Stimulated activated CD8-positive, alpha-beta memory T cell treated with anti-CD3 and anti-CD28 coated beads, Interleukin-4, amount 100 ng/mL, for 24 hours (primary cell): ENCODE results near the gene PKD1.

Experiments used
- DNase-seq: peaks from one replicate; pipeline ENCODE4 v3.0.0-alpha.2; 2020; ENCODE audit warnings: low read depth

Gene PKD1

DNA sequence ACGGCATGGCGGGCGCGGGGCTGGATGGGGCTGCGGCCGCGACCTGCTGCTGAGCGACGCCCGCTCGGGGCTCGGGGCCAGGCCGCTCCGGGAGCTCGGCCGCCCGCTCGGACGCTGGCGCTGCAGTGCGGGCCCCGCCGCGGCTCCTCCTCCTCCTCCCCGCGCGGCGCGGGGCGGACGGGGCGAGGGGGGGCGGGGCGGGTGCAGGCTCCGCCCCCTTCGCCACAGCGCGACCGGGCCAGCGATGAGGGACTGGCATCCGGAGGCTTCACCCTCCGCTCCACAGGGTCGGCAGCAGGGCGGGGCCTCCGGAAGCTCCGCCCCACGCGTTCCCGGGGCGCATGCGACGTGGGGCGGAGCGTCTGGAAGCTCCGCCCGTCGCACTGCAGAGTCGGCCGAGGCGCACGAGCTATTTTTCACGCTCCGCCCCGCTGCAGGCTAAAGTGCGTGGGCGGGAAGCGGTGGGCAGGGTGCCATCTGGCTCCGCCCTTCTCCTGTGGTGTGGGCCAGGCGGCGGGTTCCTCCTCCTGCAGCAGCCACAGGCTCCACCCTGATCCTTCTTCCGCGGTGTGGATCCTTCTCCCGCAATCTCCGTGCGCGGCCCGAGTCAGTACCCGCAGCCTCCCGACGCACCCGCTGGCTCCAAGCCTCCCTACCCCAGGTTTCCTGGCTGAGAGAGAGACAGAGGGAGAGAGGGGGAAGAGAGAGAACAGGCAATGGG lies at the start of gene PKD1:
TSS of gene PKD1 (minus strand) at position 129 of the 721 bp plus-strand sequence. CDS start 209 bp downstream, outside the sequence.
- DNase-seq, result peak; percentile 97

DNA sequence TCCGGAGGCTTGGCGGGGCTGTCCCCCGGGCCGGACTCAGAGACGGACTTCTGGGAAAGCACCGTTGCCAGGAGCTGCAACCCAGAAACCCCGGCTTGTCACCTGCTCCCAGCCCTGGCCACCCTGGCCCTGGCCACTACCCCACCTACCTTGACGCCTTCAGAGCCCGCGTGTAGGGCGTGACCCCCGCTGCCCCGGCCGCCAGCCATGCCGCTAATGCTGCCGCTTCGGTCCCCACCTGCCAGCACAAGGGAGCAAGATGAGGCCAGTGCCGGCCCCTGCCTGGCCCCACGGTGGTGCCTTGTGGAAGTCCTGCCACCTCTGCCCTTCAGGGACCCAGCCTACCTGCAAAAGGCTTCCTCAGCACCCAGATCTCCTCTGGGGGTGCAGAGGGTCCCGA lies 49.3 kb upstream of the PKD1 start:
- no peak for DNase-seq

DNA sequence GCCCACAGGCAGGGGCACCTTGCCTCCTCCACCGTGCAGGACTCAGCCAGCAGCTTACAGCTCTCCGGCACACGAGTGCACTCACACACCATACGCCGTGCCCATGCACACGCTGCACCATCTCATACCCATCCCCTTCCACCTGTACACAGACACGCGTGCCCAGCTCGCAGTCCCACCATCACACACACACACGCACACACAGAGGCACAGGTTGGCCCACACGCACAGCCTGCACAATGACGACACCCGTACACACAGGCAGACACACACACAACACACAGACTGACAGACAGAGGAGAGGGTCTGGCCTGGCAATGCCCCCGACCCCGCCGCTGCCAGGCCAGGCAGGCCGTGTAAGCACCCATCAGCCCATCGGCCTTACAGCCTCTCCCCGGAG lies 48.6 kb upstream of the PKD1 start:
- no peak for DNase-seq

DNA sequence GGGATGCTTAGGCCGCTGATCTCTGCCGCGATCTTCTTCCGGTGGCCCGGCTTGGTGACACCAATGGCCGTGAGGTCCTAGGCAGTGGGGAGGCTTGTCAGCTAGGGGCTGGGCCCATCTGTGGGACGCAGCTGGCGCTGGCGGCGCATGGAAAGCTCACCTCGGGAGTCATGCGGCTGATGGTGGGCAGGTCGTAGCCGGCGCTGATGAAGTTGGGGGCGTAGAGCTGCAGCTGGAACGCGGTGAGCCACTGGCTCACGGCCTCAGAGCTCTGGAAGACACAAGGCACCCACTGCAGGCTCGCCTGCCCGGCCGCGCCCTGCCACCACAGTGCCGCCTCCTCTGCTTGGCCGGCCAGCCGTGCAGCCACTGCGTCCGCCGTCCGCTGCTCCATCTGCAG lies 48.0 kb upstream of the PKD1 start:
- no peak for DNase-seq

DNA sequence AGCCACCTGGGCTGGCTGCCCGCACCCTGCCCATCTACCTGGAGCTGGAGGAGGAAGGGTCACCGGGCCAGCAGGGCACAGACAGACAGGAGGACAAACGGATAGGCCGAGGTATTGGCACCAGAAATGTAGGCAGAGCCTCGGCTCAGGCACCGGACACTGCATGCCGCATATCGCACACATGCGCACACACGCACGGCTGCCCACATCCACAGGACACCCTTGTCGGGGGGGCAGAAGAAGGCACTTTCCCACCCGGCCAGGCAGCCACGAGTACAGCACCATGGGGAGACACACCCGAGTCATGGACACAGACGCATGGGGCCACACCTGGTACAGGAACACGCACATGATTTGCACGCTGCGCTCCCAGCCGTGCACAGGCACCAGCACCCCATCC lies 46.3 kb upstream of the PKD1 start:
- no peak for DNase-seq

DNA sequence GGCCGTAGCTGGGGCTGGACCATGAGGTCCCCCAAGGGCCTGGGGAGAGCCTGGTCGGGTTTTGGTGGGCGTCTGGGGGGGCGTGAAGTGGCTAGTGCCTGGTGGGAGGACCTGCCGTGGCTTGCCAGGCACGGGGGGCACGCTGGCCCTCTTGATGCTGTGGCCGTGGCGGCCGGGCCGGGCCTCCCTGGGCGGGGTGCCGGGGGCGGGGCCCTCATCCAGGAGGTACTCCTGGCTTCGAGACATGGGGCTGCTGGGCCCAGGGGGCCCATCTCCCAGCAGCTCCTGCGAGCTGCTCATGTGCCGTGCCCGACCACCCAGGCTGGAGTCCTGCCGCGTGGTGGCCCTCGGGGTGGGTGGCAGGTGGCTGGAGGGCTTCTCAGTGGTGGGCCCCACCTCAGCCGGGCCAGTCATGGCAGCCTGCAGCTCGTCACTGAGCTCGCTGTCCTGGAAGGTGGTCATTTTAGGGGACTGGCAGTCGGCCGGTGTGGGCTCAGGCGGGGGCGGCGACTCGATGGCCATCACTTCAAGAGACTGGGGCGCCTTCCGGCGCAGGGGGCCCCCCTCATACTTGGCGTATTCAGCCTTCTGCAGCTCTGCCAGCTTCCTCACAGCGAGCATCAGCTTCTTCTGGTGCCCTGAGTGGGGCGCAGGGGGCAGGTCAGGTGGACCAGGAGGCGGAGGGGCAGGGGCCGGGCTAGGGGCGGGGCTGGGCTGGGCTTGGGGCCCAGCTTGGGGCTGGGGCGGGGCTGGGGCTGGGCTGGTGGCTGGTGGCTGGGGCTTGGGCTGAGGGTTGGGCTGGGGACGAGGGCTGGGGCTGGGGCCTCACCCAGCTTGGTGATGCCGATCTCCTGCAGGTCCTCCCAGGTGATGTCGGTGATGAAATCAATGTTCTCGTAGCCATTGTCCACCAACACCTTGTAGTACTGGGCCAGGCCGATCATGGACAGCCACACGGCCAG lies 45.5 kb upstream of the PKD1 start:
- no peak for DNase-seq

DNA sequence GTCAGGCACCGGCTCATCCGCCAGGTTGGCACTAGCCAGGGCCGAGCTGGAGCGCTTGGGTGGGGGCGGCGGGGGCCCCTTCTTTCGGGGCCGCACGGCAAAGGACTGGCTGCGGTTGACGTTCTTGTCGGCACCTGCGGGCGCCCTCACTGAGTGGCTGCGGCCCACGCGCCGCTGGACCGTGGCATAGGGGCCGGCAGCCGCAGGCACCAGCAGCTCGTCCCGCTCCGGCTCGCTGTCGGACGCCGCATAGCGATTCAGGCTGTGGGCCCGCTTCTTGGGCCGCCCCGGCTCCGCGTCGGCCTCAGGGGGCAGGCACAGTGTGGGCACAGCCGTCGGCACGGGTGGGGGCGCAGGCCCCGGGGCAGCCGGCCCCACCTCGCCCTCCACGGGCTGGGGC lies 44.8 kb upstream of the PKD1 start:
- DNase-seq, result no peak

DNA sequence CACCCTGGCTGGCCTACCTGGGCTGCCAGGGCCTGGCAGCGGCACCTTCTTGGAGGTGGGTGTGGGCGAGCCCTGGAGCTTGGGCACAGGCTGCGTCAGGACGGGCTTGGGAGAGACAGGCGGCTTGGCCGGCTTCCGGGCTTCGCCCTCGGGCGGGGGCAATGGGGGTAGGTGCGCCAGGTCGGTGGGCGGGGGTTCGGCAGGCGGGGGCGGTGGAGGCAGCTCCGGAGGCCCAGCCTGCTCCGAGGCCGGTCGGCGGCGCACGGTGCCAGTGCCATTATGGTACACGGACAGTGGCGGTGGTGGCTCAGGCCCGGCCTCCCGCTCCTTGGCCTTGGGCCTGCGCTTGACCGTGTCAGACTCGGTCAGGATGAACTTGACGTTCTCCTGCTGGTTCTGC lies 43.9 kb upstream of the PKD1 start:
- DNase-seq, result no peak

DNA sequence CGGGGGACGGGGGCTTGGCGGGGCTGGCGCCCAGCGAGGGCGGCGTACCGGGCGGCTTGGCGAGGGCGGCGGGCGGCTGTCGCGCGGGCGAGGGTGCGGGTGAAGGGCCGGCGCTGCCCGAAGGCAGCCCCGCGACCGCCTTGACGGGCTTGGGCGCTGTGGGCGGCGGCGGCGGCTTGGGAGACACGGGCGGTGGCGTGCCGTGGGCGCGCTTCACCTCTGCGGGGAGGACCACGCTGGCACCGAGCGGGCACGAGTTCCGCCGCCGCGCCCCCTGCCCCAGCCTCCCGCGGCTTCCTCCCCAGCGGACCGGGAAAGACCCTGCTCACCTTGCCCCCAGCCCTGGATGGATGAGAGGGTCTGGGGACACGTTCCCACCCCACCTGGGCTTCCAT lies 43.4 kb upstream of the PKD1 start:
- DNase-seq, result no peak

DNA sequence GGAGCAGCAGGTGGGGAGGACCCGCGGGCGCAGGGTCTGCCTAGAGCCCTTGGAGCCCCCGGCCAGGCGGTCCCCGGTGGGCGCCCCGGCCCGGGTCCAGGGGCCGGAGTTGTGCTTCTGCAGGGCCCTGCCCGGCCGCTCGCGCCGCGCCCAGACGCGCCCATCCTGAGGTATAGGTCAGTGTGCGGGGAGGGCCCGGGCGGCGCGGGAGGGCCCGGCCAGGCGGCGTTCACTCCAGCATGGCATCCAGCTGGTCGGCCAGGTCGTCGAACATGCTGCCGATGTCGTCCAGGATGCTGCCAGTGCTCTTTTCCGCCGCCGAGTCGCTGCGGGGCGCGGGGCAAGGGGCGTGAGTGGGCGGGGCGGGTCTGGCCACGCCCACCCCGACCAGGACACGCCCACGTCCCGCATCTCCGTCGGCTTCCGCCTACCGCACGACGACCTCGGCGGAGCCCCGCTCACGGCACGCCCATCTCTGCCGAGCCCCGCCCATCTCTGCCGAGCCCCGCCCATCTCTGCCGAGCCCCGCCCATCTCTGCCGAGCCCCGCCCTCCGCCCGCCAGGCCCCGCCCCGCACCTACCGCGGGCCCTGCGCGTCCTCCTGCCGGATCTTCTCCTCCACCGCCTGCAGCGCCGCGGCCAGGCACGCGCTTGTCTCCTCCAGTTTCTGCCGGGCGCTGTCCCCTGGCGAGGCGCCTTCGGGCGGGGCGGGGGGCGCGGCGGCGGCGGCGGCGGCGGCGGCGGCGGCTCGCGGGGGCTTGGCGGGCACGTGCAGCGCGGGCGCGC lies 42.8 kb upstream of the PKD1 start:
- no peak for DNase-seq

DNA sequence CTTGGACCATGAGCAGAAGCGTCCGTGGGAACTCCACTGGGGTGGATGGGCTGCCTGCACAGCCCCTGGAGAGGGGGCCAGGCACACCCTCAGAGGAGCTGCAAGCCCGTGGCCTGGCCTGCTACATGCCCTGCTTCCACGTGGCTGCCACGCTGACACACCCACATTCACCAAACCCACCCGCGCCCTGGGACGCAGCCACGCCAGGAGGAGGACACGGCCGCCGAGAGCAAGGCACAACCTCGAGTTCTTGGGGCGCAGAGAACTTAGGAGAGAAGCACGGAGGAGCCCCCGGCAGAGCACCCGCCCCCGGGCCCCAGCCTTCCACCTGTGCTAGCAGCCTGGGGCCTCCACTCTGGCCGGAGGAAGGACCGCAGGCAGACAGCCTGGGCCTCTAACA lies 41.9 kb upstream of the PKD1 start:
- DNase-seq, result no peak

DNA sequence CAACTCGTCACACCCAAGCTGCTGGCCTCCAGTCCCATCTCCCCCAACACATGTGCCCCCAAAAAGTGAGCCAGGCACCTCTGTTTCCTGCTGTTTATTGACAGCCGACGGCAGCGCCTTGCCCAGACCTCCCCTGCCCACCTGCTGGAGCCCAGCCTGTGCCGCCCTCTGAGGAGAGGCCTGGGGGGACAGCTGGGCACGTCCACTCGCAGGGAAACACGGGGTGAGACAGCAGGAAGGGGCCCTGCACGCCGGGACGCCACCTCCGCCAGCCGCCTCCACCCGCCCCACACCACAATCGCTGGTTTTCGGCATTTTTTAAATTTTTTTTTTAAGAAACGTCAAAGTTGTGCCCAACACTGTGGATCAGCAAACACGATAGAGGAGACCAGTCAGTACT lies 41.4 kb upstream of the PKD1 start:
- no peak for DNase-seq

DNA sequence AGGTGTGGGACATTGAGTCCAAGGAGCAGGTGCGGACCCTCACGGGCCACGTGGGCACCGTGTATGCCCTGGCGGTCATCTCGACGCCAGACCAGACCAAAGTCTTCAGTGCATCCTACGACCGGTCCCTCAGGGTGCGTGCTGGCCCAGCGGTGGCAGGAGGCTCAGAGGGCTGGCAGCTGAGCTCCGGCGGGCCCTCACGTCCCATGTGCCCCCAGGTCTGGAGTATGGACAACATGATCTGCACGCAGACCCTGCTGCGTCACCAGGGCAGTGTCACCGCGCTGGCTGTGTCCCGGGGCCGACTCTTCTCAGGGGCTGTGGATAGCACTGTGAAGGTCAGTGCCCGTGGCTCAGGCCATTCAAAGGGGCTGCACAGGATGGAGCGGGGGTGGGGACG lies 40.3 kb upstream of the PKD1 start:
- no peak for DNase-seq

DNA sequence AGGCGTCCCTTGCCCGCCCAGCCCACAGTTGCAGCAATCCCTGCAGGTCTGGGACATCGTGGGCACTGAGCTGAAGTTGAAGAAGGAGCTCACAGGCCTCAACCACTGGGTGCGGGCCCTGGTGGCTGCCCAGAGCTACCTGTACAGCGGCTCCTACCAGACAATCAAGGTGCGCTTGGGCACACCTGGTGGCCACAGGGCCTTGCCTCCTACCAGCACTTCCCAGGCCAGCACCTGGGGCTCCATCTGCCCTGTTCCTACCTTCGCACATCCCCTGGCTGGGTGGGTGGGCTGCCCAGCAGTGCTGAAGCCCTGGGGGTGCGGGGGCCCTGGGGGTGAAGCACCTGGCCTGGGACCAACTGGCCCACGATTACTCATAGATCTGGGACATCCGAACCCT lies 39.8 kb upstream of the PKD1 start:
- no peak for DNase-seq

DNA sequence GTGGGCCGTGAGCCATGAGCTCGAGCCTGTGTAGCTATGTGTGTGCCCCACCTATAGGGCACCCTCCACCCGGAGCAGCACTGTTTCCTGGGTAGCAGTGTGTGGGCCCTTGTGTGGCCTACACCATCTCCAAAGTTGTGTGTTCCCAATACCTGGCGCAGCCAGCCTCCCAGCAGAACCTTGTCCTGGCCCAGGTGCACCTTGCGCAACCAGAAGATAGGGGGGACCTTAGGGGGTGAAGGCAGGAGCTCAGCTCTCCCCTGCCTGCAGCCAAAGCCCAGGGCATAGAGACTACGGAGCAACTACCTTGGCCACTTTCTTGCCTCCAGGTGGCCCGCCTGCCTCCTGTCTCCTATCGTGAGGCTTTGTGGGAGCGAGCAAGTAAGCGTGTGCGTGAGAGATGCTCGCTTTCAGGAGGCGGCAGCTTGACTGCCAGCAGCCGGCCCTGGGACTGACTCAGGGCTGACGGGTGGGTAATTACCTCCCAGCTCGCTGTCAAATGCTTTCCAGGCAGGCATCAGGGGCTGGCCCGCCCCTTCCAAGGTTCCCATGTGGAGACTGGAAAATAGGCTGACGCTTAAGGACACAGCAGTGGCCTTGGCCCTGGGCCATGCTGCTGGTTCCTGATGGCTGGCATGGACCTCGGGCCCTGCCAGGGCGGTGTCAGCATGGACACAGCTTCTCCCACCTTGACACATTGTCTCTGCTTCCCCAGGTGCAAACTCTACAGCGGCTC lies 38.9 kb upstream of the PKD1 start:
- no peak for DNase-seq

DNA sequence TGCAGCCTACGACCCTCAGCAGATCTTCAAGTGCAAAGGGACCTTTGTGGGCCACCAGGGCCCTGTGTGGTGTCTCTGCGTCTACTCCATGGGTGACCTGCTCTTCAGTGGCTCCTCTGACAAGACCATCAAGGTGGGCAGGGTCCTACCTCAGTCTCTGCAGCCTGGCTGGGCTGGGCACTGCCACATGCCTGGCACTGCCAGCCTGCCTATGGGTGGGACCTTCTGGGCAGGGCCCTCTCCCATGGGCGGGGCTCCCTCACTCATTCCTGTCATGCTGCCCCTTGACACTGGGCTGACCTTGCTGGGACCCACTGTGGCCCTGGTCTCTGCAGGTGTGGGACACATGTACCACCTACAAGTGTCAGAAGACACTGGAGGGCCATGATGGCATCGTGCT lies 38.2 kb upstream of the PKD1 start:
- DNase-seq, result no peak

DNA sequence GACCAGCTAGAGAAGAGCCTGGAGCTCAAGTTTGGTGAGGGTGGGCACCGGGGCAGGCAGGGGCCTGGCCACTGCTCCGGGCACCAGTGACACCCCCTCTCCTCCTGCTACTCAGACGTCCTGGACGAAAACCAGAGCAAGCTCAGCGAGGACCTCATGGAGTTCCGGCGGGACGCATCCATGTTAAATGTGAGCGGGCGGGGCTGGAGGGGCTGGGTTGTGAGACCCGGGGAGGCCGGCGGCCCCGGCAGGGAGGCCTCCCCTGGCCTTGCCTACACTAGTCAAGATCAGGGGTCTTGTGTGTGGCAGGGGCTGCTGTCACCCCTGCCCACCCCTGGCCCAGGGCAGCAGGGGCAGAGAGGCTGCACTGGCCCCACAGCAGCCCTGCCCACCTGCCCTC lies 37.7 kb upstream of the PKD1 start:
- no peak for DNase-seq

DNA sequence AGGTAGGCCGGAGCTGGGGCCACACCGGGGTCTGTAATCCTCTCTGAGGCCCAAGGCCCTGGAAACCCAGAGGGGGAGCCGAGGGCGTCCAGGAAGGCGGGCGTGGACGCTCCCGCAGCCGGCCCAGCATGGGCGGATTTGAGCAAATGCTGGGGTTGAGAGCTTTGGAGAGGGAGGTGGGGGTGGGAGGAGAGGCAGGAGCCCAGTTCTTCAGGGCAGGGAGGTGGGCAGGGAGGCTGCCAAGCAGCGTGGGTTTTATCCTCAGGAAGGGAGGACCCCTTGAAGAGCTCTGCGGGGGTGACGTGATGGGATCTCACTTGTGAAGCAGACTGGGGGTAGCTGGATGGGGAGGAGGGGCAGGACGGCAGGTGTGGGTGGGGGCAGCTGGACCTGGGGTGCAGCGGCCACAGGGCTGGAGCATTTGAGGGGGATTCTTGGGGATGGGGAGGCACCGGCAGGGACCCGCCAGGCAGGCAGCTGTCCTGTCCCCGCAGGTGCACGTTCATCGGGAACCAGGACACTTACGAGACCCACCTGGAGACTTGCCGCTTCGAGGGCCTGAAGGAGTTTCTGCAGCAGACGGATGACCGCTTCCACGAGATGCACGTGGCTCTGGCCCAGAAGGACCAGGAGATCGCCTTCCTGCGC lies 37.1 kb upstream of the PKD1 start:
- no peak for DNase-seq

DNA sequence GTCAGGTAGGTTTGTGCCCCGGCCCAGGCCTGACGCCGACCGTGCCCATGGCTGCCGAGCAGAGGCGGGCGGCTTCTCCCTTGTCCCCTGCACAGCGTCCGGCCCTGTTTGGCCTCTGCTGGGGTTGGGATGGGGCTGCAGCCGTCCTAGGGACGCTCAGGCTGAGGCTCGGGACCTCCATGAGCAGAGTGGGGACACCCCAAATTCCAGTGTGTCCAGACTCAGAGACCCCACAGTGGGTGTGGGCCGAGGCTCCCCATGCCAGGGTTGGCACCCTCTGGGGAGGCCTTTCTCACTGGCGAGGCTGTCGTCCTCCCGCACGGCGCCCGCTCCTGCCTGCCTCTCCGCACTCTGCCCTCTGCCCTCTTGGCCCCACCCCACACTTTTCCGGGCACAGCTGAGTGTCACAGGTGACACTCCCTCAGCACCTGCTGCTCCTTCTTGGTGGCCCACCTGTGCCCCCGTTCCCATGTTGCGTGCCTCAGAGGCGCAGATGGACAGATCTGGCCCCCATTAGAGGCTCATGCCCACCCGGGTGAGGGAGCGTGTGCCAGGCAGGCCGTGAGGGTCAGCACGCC lies 36.0 kb upstream of the PKD1 start:
- no peak for DNase-seq

DNA sequence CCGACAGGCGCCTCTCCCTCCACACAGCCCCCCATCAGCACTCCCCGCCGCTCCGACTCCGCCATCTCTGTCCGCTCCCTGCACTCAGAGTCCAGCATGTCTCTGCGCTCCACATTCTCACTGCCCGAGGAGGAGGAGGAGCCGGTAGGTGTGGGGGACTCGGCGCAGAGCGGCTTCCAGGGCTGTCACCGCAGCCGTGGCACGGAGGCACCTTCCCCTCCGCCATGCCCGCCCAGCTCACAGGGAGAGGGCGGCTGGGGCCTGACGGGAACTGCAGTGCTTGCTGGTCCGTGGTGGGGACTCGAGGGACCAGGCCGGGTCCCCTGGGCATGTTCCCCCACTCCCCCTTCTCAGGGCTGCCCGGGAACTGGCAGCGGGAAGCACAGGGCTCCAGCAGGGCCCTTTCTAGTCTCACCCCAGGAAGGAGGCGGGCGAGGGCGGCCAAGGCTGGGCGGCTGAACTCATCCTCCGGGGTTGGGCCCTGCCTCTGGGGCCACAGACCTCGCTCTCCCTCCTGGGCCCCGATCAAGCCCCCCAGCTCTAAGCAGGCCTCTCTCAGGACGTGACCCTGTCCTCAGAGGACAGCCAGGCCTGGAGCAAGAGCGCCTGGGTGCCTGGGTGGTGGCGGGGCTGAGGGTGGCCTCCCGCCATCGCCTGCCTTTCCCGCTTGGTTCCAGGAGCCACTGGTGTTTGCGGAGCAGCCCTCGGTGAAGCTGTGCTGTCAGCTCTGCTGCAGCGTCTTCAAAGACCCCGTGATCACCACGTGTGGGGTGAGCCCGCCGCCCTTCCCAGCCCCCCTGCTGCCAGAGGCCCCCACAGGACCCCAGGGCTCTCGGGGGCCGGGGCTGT lies 35.1 kb upstream of the PKD1 start:
- no peak for DNase-seq
